ENCODE data around the gene FAM124A.

FAM124A gene, protein sequence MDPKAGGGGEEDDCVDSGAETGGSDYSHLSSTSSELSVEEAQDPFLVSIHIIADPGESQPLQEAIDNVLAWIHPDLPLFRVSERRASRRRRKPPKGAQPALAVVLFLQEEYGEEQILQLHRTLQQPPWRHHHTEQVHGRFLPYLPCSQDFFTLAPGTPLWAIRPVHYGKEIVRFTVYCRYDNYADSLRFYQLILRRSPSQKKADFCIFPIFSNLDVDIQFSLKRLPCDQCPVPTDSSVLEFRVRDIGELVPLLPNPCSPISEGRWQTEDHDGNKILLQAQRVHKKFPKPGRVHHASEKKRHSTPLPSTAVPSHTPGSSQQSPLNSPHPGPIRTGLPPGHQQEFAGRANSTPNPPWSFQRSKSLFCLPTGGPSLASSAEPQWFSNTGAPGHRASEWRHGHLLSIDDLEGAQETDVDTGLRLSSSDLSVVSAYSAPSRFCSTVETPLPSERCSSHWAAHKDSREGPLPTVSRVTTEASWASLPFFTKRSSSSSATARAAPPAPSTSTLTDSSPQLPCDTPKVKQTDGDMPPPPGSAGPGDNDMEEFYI

DNA sequence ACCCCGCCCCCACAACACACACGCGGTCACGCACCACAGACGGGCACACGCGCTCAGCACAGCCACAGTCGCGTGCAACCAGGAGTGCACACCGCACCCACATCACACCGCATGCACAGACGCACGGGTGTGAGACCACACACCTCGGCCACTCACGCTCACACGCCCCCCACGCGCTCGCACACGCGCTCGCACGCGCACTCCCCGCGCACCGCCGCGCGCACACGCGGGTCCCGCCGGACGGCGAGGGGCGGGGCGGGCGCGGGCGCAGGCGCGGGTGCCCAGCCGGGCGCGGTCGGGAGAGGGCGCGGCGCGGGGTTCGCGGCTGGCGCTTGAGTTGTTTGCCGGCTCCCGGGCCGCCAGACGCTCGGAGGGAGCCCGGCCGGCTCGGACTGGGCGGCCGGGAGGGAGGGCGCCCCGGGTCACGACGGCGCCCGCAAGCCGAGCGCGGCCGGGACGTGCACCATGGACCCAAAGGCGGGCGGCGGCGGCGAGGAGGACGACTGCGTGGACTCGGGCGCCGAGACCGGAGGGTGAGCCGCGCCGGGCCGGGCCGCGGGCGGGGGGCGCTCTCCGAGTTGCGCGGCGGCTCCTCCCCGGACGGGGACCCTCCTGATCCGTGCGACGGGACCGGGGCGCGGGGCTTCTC, at the start of gene FAM124A:
TSS of gene FAM124A (plus strand) at position 362 of the 649 bp plus-strand sequence. CDS start at position 466, 104 bp downstream.
- peak; percentile 15 to 51 (median 27) for DNase-seq (ENCODE audit: low read depth in 3 of 3)

DNA sequence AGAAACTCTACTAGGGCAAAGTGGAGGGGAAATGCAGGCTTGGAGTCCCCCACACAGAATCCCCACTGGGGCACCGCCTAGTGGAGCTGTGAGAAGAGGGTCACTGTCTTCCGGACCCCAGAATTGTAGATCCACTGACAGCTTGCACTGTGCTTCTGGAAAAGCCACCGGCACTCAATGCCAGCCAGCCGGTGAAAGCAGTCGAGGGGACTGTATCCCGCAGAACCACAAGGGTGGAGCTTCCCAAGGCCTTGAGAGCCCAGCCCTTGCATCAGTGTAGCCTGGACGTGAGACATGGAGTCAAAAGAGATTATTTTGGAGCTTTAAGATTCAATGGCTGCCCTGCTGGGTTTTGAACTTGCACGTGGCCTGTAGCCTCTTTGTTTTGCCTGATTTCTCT, 47.2 kb upstream of the FAM124A start:
- DNase-seq (ENCODE audit: low read depth in 3 of 3), result no peak

DNA sequence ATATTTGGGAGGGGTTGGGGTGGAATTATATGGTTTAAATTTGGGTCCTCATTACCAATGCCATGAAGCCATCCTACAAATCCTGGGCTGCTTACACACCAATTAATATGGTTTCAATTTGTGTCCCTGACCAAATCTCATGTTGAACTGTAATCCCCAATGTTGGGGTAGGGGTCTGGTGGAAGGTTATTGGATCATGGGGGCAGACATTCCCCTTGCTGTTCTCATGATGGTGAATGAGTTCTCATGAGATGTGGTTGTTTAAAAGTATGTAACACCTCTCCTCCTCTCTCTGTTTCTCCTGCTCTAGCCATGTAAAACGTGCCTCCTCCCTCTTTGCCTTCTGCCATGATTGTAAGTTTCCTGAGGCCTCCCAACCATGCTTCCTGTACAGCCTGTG, 46.6 kb upstream of the FAM124A start:
- DNase-seq (ENCODE audit: low read depth in 3 of 3), result no peak

DNA sequence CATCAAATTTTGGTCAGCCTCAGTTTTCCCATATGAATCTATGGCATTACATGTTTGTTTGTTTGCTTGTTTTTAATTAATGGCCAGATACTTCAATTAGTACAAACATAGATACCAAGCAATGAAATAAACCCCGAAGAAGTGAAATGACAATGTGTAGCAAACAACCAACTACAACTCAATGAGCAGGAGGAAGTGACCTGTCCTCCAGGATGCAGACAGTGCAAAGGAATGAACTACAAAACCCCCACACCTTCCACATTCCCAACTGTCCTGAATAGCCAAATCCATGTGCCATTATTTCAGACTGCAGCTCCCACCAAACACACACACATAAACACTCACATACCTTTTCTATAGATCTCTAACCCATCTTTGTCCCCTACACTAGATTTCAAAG, 45.0 kb upstream of the FAM124A start:
- DNase-seq (ENCODE audit: low read depth in 3 of 3), result no peak

DNA sequence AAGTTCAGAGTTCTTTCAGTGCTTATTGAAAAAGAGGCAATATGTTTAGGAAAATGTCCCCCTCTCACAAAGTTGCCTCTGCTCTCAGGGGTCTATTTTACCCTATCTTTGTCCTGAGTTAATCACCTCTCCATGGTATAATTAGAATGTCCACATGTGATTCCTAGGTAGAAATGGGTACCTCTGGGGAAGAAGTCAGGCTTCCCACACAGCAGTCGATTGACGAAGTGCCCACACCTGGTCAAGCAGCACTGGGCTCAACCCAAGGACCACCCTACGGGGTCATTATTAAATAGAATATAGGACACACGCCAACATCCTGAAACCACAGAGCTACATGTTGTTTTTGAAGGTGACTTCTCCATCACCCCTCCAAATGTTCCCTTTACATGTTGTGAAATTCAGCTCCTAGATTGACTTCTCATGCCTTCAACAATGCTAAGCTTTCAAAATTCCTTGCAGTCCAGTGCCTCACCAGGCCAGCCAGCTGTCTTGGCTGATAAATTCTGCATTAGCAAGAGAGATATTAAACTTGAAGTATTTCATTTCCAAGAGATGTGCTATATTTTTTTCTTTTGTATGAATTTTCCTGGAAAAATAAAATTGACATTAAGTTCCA, 43.6 kb upstream of the FAM124A start:
- DNase-seq (ENCODE audit: low read depth in 3 of 3), result no peak

DNA sequence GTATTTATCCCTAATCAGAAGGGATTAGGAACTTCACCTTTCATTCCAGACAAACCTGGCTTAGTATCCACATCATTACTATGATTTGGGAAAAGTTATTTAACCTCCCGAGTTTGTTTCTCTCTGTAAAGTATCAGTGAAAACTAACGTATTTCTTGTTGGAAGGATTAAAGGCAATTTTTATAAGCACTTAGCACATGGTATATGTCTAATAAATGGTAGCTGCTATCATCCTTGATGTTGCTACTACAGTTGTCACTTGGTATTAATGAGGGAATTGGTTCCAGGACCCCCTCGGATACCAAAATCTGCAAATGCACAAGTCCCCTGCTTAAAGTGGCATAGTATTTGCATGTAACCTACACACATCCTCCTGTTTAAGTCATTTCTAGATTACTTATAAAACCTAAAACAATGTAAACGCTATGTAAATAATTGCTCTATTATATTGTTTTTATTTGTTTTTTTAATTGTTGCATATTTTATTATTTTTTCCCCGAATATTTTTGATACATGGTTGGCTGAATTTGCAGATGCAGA, 42.7 kb upstream of the FAM124A start:
- DNase-seq (ENCODE audit: low read depth in 3 of 3), result no peak

DNA sequence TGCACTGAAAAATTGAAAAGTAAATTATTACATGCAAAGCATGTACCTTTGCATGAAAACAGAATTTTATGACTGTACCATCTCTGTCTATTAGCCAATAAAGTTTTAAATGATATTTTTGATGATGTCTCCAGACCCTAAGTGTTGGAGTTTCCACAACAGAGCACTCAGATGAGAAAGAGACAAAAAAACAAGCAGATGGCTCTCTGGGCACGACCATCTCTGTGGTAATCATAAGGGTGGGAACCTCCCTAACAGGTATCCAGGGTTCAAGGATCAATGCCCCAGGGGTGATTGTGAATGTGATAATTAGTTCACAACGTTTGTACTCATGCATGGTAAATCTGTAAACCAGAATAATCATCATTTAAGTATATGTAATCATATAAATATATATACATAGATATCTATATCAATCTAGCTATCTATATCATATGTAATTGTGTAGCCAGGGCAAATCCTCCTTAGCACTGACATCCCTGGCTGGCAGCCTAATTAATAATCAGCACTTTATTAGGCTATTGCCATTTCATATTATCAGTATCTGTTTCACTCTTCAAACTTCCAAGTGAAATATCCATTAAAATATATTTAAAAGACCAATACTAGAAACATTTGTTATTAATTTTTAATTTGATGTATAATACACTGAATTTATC, 41.2 kb upstream of the FAM124A start:
- DNase-seq (ENCODE audit: low read depth in 3 of 3), result no peak

DNA sequence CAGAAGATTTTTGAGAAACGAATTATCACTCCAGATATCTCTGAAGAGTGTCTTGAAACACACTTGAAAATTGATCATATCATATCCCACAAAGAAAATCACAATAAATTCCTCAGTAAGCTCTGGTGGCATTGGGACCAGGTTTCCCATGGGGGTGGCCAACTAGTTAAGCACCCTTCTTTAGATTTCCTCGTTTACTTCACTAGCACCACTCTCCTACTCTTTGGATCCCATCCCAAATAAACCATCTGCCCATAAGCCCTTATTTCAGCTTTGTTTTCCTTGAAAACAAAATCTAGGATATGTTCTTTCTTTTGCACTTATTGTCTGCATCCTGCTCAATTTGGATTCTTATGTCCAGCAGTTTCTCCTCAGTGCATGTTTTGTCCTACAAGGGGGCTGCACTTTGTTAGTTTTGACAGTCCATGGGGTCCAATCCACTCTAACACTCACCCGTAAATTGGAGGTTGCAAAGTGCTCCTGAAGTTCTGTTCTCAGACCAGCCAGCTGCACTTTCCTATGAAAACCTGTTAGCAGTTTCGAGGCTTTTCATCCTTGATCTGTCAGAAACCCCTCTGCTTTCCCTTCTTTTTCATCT, 40.3 kb upstream of the FAM124A start:
- DNase-seq (ENCODE audit: low read depth in 3 of 3), result no peak

DNA sequence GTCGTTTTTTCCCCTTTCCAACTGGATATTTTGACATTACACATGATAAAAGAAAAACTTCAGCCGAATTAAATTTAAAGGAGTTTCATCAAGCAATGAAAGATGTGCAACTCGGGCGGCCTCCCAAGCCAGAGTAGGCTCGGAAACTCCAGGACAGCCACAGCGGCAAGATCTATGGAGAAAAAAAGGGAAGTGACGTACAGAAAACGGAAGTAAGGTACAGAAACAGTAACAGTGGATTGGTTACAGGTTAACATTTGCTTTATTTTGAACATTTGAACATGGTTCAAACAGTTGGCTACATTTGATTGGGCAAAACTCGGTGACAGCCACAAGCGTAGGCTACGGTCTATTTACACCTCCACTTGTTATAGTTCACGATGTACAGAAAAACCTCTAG, 30.5 kb upstream of the FAM124A start:
- no peak for DNase-seq (ENCODE audit: low read depth in 3 of 3)

DNA sequence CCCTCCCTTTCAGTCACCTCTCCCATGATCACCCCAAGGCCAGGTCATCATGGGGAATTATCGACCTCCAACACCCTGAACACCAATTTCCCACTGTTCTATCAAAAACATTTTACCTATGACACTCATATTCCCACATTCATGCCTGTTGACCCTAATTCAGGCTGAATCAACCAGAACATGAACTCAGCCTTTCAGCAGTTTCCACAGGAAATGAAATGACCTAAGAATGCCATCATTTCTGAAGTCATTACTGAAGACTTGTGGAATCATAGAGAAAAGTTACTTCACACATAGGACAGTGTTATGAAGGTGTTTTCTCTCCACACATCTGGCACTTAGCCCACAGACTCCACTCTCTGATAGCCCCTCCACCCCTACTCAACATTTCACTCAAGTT, 29.9 kb upstream of the FAM124A start:
- DNase-seq (ENCODE audit: low read depth in 3 of 3), result no peak

DNA sequence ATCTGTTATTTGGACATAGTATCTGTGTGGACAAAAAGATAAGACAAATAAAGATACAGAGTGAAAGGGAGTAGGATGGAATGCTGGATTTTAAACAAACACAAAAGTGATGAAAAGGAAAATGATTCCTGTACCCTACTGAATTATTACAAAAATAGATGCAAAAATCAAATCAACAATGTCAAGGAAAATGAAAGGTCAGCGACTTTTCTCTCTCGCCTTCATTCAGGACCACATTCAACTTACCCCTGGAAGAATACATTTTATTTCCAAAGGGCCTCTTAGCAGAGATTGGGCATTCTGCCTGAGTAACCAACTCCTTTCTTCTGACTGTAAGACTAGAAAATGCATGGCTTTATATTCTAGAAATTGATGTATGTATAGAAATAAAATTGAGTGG, 28.8 kb upstream of the FAM124A start:
- DNase-seq (ENCODE audit: low read depth in 3 of 3), result no peak

DNA sequence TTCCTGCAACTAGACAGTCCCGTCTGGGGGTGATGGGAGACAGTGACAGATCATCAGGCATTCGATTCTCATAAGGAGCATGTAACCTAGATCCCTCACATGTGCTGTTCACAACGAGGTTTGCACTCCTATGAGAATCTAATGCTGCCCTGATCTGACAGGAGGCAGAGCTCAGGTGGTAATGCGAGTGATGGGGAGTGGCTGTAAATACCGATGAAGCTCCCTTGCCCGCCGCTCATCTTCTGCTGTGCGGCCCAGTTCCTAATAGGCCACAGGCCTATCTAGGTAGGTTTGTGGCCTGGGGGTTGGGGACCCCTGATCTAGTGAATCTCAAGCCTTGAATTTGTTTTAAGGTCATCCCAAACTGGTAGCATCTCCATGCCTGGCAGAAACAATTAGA, 27.3 kb upstream of the FAM124A start:
- DNase-seq (ENCODE audit: low read depth in 3 of 3), result no peak

DNA sequence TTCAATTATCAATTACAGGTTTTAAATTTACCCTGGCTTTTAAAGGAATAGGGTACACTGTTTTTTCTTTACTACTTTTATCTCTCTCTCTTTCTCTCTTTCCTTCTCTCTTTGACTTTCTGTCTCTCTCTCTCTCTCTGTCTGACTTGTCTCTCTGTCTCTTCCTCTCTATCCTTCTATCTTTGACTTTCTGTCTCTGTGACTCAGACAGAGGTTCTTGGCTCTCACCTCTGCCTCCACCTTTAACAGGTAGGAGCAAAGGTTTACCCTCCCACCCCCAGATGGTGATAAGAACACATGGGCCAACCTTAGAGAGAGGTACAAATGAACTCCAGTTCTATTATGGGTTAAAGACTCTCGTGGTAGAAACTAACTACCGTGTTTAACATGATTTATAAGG, 20.3 kb upstream of the FAM124A start:
- no peak for DNase-seq (ENCODE audit: low read depth in 3 of 3)

DNA sequence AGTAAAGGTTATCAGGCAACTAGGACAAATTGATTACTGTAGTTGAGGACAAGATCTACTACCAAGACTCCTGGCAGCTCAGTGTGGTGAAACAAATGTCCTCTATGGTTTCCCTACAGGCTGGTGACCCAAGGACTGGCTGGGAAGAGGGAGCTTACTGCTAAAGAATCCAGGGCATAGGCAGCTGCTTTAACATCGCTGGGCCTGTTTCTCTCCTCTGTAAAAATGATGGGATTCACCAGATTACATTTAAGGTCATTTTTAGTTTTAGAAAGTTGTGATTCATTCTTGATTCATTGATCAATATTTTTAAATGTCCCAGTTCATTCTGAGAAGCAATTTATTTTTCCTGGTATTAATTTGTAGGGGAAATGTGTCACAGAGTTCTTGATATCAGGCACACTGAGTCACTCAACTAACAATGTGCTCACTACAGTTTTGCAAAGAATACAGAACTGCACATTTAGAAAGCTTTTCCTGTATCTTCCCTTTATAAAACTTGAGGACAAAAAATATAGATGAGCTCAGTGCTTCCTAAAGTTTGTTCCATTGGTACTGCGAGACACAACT, 19.6 kb upstream of the FAM124A start:
- no peak for DNase-seq (ENCODE audit: low read depth in 3 of 3)

DNA sequence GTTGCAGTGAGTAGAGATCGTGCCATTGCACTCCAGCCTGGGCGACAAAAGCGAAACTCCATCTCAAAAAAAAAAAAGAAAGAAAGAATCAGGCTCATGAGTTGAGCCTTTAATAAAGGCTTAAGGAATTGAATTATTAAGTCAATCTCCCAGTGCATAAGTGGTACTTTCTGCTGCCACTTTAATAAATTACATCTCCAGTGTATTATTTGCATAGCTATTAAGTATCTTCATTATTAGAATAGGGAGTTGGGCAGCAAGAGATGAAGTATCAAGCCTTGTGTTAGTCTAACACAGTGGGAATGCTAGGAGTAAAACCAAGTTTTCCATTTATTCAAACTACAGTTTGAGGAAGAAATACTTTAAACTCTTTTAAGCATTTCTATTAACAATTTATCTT, 15.6 kb upstream of the FAM124A start:
- no peak for DNase-seq (ENCODE audit: low read depth in 3 of 3)

DNA sequence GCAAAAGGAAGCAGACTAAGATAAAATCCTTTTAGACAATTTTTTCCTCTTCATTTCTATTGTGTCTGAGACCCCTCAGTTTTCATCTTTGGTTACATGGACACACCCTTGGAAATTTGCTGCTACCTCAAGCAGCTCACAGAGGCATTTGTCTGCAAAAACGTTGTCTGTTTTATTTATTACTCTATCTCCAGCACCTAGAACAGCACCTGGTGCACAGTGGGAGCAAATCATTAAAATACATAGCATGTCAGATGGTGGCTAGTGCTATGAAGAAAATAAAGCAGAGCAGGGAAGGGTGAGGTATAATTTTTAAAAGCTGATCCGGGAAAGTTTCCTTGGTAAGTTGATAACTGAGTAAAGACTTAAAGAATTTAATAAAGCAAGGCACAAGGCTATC, 14.3 kb upstream of the FAM124A start:
- DNase-seq (ENCODE audit: low read depth in 3 of 3), result no peak

DNA sequence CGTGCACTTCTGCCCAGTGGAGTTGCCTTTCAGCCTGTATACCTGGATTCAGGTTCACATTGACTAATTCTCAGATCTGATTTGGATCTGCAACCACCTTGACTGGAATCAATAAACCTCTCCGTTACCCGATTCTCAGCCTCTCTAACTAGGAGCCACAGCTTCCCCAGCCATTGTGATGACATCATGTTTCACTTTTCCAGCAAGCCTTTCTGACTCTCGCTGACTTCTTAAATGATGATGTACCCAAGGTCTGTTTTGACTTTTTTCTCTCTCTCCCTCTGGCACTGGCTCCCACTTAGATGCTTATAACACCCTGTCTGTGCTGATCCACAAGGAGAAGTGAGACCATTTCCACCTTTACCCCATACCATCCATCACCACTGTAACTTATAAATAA, 13.5 kb upstream of the FAM124A start:
- no peak for DNase-seq (ENCODE audit: low read depth in 3 of 3)

DNA sequence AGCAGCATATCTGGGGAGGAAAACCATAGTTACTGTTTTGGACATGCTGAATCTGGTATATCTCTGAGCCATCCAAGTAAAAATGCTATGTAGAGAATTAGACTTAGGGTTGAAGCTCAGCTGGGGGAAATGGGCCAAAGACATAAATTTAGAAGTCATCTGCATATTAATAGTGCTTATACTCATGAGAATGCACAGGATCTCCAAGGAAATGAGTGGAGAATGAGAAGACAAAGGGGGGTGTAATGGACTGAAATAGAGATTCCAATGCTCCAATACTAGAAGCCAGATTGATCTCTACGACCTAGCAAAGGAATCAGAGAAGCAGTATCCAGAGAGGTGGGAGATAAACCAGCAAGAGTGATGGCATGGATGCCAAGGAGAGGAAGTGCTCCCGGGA, 10.3 kb upstream of the FAM124A start:
- no peak for DNase-seq (ENCODE audit: low read depth in 3 of 3)

DNA sequence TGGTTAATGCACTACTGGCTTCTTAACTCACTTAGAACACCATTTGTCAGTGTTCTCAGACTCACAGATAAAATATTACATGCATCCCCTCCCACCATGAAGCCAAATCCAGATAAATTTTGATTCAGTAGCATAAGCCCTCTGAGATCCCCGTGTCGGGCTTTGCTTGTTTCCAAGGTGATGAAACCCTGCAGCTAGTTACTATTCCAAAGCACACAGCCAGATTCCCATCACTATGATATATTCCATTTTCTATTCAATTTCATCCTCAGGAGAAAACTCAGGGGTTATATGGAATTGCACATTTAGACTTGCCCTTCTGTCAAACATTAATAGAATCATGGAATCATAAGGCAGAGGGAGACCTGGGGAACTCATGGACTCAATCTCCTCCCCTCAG, 9.4 kb upstream of the FAM124A start:
- DNase-seq (ENCODE audit: low read depth in 3 of 3), result no peak

DNA sequence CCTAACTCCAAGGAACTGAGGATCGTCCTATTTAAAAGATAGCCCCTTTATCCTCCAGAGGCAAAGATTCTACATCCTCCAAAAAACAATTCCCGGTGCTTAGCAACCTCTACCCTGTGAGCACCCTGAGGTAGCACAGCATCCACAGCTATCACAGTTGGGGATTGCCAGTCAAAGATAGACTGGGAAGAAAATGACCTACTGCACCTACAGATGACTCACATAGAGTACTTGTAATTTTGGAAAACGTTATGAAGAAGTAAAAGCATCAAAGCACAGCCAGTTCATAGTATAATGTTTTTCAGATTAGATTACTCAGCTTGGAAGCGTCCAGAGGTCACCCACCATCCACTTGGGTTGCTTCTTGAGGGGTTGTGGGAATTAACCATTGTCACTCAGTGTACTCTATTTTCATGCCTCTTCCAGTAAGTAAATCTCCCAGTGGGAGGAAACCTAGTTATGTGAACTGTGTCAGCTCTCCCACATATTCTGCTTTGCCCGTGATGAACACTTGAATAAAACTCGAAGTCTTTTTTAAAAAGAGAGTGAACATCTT, 8.9 kb upstream of the FAM124A start:
- no peak for DNase-seq (ENCODE audit: low read depth in 3 of 3)

DNA sequence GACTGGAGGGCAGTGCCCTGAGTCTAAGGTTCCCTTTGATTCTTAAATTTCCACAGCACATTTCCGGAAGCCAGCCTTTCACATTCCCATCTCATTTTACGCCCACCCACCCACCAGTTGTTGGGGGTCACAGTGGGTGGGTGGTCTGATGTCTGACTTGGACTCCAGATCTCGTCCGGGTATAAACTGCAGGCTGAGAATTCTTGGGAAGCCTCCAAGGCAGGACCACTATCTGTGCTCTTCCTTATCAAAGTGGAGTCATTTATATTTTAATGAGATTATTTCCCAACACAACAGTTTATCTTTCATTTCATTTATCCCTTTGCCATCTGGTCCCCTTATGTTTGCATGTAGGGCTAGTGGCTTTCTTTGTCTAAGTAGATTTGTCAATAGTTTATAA, 3.6 kb upstream of the FAM124A start:
- no peak for DNase-seq (ENCODE audit: low read depth in 3 of 3)
